Measurements from ENCODE around the gene SMARCE1. TPM values are rescaled to one million over a fixed set of nuclear protein-coding genes. Genes with fewer than 3 reads are reported as not detected.
"Not testable (repeated sequence)": the region's sequence is repeated elsewhere in the genome, so short reads cannot be mapped to it uniquely, and the experiment has no call there.

Gene SMARCE1
- total RNA-seq, 1 donor from 2014 or later = 126 TPM

- intact Hi-C loops (cut with micrococcal nuclease); H3K27me3 Mint-ChIP-seq (ENCODE audit: low read depth); H3K4me3 Mint-ChIP-seq (ENCODE audit: low read depth); DNase-seq (ENCODE audit: low spot score): not testable (repeated sequence)
- H3K9me3 Mint-ChIP-seq = peaks cover 54% of the 10 kb centered on the region
- H3K4me1 Mint-ChIP-seq (ENCODE audit: low read depth) = peaks cover 77% of the 10 kb centered on the region
- peaks cover 57% of the 10 kb centered on the region for H3K36me3 Mint-ChIP-seq (ENCODE audit: low read depth)
- peak overlapping the region; percentile 44 for H3K27ac Mint-ChIP-seq
Observed at GRCh38 chr17:40584950-40585349, 62.7 kb downstream of the SMARCE1 start.

GRCh38 chr17:40582328-40582901, 65.2 kb downstream of the SMARCE1 start:
- intact Hi-C loops (cut with micrococcal nuclease) = loop anchor here (1.0 kb wide), 1 partner anchor 19 kb away; no protein-coding TSS in a partner anchor
- Mint-ChIP-seq H3K36me3 (ENCODE audit: low read depth) (peaks cover 42% of the 10 kb centered on the region), H3K9me3 (peaks cover 40% of the 10 kb centered on the region), H3K27ac (peak overlapping the region; percentile 75), H3K4me3 (ENCODE audit: low read depth) (peak overlapping the region; percentile 4), H3K4me1 (ENCODE audit: low read depth) (peaks cover 75% of the 10 kb centered on the region), H3K27me3 (ENCODE audit: low read depth) (no peaks in the 10 kb centered on the region)
- DNase-seq (ENCODE audit: low spot score) = peak; percentile 52

GRCh38 chr17:40580140-40580539, 67.5 kb downstream of the SMARCE1 start:
- Mint-ChIP-seq H3K4me3 (ENCODE audit: low read depth) (no peak overlapping the region), H3K36me3 (ENCODE audit: low read depth) (peaks cover 35% of the 10 kb centered on the region), H3K27ac (peak overlapping the region; percentile 18), H3K27me3 (ENCODE audit: low read depth) (no peaks in the 10 kb centered on the region), H3K9me3 (peaks cover 31% of the 10 kb centered on the region), H3K4me1 (ENCODE audit: low read depth) (peaks cover 72% of the 10 kb centered on the region)
- DNase-seq (ENCODE audit: low spot score) = no peak
- intact Hi-C loops (cut with micrococcal nuclease) = no loop called here

- intact Hi-C loops (cut with micrococcal nuclease) = no loop called here
- peaks cover 31% of the 10 kb centered on the region for H3K9me3 Mint-ChIP-seq
- no peak overlapping the region for H3K27ac Mint-ChIP-seq
- peaks cover 35% of the 10 kb centered on the region for H3K36me3 Mint-ChIP-seq (ENCODE audit: low read depth)
- peaks cover 66% of the 10 kb centered on the region for H3K4me1 Mint-ChIP-seq (ENCODE audit: low read depth)
- no peak overlapping the region for H3K4me3 Mint-ChIP-seq (ENCODE audit: low read depth)
- DNase-seq (ENCODE audit: low spot score) = no peak
- no peaks in the 10 kb centered on the region for H3K27me3 Mint-ChIP-seq (ENCODE audit: low read depth)
Observed at GRCh38 chr17:40579471-40579870, 68.1 kb downstream of the SMARCE1 start.

- peaks cover 34% of the 10 kb centered on the region for H3K9me3 Mint-ChIP-seq
- intact Hi-C loops (cut with micrococcal nuclease) = loop anchor here (1.0 kb wide), 3 partner anchors 16 to 28 kb away; no protein-coding TSS in a partner anchor
- peaks cover 54% of the 10 kb centered on the region for H3K4me1 Mint-ChIP-seq (ENCODE audit: low read depth)
- H3K4me3 Mint-ChIP-seq (ENCODE audit: low read depth) = no peak overlapping the region
- no peak for DNase-seq (ENCODE audit: low spot score)
- H3K27ac Mint-ChIP-seq = peak overlapping the region; percentile 65
- H3K36me3 Mint-ChIP-seq (ENCODE audit: low read depth) = peaks cover 38% of the 10 kb centered on the region
- no peaks in the 10 kb centered on the region for H3K27me3 Mint-ChIP-seq (ENCODE audit: low read depth)
Observed at GRCh38 chr17:40577611-40578065, 70.0 kb downstream of the SMARCE1 start.

GRCh38 chr17:40576113-40576740, 71.4 kb downstream of the SMARCE1 start:
- Mint-ChIP-seq H3K4me3 (ENCODE audit: low read depth) (no peak overlapping the region), H3K9me3 (peaks cover 48% of the 10 kb centered on the region), H3K27ac (peak overlapping the region; percentile 51), H3K36me3 (ENCODE audit: low read depth) (peaks cover 52% of the 10 kb centered on the region), H3K27me3 (ENCODE audit: low read depth) (no peaks in the 10 kb centered on the region), H3K4me1 (ENCODE audit: low read depth) (peaks cover 48% of the 10 kb centered on the region)
- no peak for DNase-seq (ENCODE audit: low spot score)
- intact Hi-C loops (cut with micrococcal nuclease) = no loop called here

Other genes with a start within 250 kb of the SMARCE1 start
- 193 and 199 TPM in 2 replicates for gene TOP2A, start 229.9 kb downstream of the SMARCE1 start, total RNA-seq
- 54.6 and 59.3 TPM in 2 replicates for gene IGFBP4, start 204.4 kb downstream of the SMARCE1 start, total RNA-seq
- gene TNS4, start 146.2 kb downstream of the SMARCE1 start, total RNA-seq = 8.7 and 9.0 TPM in 2 replicates
- 367 and 374 TPM in 2 replicates for gene CCR7, start 82.3 kb downstream of the SMARCE1 start, total RNA-seq
- gene KRT222, start 17.4 kb upstream of the SMARCE1 start, total RNA-seq = 0.43 TPM in 1 of 2 replicates, not detected in the other
- not detected in 2 replicates for gene KRT24, start 55.9 kb upstream of the SMARCE1 start, total RNA-seq
- gene KRT25, start 107.5 kb upstream of the SMARCE1 start, total RNA-seq = not detected in 2 replicates
- not detected in 2 replicates for gene KRT26, start 124.4 kb upstream of the SMARCE1 start, total RNA-seq
- gene KRT27, start 134.7 kb upstream of the SMARCE1 start, total RNA-seq = not detected in 2 replicates
- gene KRT28, start 152.1 kb upstream of the SMARCE1 start, total RNA-seq = not detected in 2 replicates
- gene KRT10, start 174.8 kb upstream of the SMARCE1 start, total RNA-seq = 27.8 and 29.1 TPM in 2 replicates
- not detected in 2 replicates for gene KRT12, start 219.4 kb upstream of the SMARCE1 start, total RNA-seq
- gene KRT20, start 237.4 kb upstream of the SMARCE1 start, total RNA-seq = not detected in 2 replicates